MV-4-11 (cell line): ENCODE data around the gene MBD6.
A peak's percentile ranks its signal among the peaks of the same experiment; 100 is the strongest.
"Not testable (repeated sequence)": the region's sequence is repeated elsewhere in the genome, so short reads cannot be mapped to it uniquely, and the experiment has no call there.

ENCODE experiments used
- DNase-seq: peaks from one replicate; lab custom pipeline; 2025; lab: John Stamatoyannopoulos, UW

Gene MBD6

GRCh38 chr12:57488402-57489156 lies 34.0 kb upstream of the MBD6 start:
- DNase-seq, result no peak

- DNase-seq, result no peak
These were observed 33.4 kb upstream of the MBD6 start for GRCh38 chr12:57489157-57489641.

DNA sequence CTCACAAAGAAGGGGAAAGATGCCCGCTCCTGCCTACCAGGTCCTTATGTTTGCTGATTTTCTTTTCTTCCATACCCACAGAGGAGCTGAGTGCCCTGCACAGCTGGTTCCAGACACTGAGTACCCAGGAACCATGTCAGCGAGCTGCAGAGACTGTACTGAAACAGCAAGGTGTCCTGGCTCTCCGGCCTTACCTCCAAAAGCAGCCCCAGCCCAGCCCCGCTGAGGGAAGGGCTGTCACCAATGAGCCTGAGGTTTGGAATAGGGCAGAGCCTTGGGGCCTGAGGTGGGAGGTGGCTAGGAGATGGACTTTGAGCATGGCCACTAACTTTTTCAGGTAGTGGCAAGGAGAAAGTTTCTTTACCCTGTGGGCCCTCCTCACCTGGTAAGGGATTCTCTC lies 32.5 kb upstream of the MBD6 start:
- DNase-seq, result no peak

GRCh38 chr12:57491393-57492280 lies 31.0 kb upstream of the MBD6 start:
- DNase-seq, result peak; percentile 23

DNA sequence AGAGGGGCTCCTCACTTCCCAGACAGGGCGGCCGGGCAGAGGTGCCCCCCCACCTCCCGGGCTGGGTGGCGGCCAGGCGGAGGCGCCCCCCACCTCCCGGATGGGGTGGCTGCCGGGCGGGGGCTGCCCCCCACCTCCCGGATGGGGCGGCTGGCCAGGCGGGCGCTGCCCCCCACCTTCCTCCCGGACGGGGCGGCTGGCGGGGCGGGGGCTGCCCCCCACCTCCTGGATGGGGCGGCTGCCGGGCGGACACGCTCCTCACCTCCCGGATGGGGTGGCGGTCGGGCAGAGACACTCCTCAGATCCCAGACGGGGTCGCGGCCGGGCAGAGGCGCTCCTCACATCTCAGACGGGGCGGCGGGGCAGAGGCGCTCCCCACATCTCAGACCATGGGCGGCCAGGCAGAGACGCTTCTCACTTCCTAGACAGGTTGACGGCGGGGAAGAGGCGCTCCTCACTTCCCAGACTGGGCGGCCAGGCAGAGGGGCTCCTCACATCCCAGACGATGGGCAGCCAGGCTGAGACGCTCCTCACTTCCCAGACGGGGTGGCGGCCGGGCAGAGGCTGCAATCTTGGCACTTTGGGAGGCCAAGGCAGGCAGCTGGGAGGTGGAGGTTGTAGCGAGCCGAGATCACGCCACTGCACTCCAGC lies 27.4 kb upstream of the MBD6 start:
- DNase-seq, result not testable (repeated sequence)

- no peak for DNase-seq
These were observed 25.8 kb upstream of the MBD6 start for GRCh38 chr12:57496822-57497221.

GRCh38 chr12:57497223-57498131 lies 25.1 kb upstream of the MBD6 start:
- no peak for DNase-seq

- DNase-seq, result no peak
These were observed 24.5 kb upstream of the MBD6 start for GRCh38 chr12:57498132-57498502.

DNA sequence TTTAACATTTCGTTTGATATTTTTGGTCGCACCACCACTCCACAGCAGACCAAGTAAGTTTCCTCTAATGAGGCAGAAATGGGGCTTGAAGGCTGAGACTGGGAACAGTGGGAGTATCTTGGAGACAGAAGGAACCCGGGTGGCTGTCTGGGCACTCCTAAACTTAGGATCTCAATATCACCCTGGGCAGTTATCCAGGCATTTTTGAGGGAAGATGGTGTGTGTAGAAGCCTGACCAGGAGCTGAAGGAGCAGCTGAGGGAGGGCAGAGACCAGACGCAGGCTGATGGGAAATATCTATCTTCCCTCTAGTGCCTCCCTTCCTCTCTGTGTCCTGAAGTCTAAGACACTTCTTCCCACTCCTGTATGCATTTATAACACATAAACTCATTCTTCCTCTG lies 24.1 kb upstream of the MBD6 start:
- DNase-seq, result no peak

DNA sequence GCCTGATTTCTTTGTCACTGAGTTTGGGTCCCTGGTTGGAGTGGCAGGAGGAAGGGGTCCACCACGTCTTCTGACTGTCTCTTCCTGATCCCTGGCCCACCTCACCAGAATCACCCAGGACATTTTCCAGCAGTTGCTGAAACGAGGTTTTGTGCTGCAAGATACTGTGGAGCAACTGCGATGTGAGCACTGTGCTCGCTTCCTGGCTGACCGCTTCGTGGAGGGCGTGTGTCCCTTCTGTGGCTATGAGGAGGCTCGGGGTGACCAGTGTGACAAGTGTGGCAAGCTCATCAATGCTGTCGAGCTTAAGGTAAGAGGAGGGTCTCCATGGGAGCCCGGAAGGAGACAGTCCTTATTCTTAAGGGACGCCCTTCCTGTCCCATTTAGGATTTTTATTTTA lies 22.4 kb upstream of the MBD6 start:
- DNase-seq, result no peak

GRCh38 chr12:57502311-57502969 lies 20.2 kb upstream of the MBD6 start:
- DNase-seq, result not testable (repeated sequence)

DNA sequence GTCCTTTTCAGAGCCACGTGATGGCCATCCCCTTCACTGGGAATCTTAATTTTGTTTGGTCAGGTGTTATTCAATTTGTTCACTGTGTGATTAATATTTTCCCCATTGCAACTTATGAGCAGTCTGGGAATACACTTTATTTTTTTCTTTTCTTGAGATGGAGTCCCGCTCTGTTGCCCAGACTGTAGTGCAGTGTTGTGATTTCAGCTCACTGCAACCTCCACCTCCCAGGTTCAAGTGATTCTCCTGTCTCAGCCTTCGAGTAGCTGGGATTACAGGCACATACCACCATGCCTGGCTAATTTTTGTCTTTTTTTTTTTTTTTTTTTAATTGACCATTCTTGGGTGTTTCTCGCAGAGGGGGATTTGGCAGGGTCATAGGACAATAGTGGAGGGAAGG lies 16.1 kb upstream of the MBD6 start:
- DNase-seq, result not testable (repeated sequence)

DNA sequence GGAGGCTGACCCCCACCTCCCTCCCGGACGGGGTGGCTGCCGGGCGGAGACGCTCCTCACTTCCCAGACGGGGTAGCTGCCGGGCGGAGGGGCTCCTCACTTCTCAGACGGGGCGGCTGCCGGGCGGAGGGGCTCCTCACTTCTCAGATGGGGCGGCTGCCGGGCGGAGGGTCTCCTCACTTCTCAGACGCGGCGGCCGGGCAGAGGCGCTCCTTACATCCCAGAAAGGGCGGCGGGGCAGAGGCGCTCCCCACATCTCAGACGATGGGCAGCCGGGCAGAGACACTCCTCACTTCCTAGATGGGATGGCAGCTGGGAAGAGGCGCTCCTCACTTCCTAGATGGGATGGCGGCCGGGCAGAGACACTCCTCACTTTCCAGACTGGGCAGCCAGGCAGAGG lies 14.8 kb upstream of the MBD6 start:
- DNase-seq, result not testable (repeated sequence)

- no peak for DNase-seq
These were observed 11.5 kb upstream of the MBD6 start for GRCh38 chr12:57511161-57511560.

GRCh38 chr12:57511588-57512325 lies 10.9 kb upstream of the MBD6 start:
- DNase-seq, result no peak

DNA sequence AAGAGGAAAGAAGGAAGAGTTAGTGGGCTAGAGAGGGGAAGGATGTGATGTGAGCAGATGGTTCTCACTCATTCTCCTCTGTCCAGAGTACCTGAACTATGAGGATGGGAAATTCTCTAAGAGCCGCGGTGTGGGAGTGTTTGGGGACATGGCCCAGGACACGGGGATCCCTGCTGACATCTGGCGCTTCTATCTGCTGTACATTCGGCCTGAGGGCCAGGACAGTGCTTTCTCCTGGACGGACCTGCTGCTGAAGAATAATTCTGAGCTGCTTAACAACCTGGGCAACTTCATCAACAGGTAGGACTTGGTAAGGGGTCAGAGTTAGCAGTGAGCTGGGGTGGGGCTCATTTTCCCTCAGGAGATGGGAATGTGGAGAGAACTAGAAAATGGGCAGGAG lies 10.0 kb upstream of the MBD6 start:
- no peak for DNase-seq

DNA sequence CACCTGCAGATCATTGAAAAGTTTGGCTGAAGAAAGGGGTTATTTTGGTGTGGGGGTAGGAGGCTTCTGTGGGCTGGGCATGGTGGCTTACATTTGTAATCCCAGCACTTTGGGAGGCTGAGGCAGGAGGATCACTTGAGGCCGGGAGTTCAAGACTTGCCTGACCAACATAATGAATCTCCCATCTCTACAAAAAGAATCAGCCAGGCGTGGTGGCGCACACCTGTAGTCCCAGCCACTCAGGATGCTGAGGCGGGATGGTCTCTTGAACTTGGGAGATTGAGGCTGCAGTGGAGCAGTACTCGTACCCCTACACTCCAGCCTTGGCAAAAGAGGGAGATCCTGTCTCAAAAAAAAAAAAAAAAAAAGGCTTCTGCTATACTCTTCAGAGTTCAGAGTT lies 9.4 kb upstream of the MBD6 start:
- no peak for DNase-seq

- not testable (repeated sequence) for DNase-seq
These were observed 8.9 kb upstream of the MBD6 start for GRCh38 chr12:57513677-57514076.

DNA sequence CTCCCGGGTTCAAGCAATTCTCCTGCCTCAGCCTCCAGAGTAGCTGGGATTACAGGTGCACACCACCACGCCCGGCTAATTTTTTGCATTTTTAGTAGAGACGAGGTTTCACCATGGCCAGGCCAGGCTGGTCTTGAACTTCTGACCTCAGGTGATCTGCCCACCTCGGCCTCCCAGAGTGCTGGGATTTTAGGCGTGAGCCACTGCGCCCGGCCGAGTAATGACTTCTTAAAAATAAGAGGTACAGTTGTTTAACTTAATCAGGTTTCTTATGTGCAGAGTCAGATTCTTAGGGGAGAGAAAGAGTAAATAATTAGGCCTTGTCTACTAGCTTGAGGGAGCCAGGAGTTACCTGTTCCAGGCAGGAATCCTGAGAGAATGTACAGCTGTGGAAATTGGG lies 8.4 kb upstream of the MBD6 start:
- DNase-seq, result not testable (repeated sequence)

- no peak for DNase-seq
These were observed 7.8 kb upstream of the MBD6 start for GRCh38 chr12:57514720-57515407.
